ENCODE results near the gene VAMP4. TPM values are rescaled to one million over a fixed set of nuclear protein-coding genes. Genes with fewer than 3 reads are reported as not detected.
"Not testable (repeated sequence)": the region's sequence is repeated elsewhere in the genome, so short reads cannot be mapped to it uniquely, and the experiment has no call there.

VAMP4 gene
- polyA plus RNA-seq, 3 donors, result 13.7 to 17.7 (median 16.5) TPM

DNA sequence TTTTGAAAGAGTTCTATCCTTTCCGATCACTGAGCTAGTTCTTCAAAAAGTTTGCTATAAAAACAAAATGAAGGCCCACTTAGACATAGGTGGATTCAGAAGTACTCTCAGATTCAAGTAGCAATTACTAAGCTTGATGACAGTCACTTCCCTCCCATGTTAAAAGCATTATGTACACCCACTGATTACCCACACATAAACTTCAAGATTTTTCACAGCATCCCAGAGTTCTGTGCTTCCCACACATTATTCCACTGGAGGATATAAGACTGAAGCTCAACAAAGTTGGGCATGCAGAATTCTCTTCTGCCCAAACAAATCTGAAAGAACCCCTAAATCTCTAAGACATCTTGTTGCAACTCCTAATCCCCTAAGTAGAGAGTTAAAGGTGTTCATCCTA, 29.5 kb downstream of the VAMP4 start:
- DNase-seq, result no peak

DNA sequence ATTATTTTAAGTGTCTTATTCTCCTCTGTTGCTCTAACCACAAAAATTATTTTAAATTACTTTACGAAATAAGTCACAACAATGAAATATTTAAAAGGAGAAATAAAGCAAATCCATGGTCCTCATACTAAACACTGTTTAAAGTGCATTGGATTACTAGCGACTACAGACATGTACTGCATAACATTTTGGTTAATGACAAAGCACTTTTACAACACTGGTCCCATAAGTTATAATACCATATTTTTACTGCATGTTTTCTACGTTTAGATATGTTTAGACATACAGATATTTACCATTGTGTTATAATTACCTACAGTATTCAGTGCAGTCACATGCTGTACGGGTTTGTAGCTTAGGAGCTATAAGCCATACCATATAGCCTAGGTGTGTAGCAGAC, 30.2 kb downstream of the VAMP4 start:
- DNase-seq, result no peak

DNA sequence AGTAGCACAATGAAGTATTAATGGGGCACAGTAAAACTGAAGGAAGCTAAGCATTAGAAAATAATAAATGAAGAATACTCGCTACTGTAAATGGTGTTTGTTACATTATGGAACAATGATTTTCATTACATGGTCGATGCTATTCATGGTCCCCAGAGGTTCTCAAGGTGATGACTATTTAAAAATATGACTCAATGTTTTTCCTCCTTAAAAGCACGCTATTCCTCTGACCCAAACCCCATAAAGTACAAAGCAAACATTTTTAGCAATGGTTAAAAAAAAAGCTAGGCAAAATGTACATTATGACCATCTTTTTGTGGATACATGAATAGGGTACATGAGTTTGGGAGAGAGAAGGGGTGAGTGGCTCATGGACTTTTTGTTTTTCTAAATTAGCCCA, 34.3 kb downstream of the VAMP4 start:
- DNase-seq, result no peak

DNA sequence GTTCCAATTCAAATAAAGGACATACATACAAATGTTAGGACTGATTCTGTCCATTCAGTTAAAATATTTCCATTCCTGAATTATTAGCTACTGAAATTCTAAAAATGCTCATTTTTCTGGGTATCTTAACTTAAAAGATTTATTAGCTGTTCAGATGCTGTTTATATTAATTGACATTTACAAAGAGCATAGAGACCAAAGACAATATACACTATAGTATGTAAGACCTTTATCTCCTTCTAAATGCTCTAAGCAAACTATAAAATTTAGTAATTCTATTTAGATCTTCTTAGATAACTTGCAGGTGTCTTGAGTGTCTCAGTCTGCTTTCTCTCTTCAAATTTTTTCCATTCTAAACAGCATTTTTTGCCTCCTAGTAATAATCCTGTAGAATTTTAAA, 39.3 kb downstream of the VAMP4 start:
- no peak for DNase-seq

DNA sequence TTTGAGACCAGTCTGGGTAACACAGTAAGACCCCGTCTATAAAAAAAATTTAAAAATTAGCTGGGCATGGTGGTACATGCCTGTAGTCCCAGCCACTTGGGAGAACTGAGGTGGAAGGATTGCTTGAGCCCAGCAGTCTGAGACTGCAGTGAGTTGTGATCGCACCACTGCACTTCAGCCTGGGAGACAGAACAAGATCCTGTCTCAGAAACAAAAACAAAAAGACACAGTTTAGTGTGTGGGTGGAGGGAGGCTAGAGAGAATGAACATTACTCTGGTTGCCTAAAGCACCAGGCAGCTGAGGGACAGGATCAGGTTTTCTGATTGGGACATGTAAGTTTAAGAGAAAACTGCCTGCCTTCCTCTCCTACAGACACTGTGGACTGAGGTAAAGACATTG, 42.3 kb downstream of the VAMP4 start:
- peak; percentile 31 for DNase-seq

DNA sequence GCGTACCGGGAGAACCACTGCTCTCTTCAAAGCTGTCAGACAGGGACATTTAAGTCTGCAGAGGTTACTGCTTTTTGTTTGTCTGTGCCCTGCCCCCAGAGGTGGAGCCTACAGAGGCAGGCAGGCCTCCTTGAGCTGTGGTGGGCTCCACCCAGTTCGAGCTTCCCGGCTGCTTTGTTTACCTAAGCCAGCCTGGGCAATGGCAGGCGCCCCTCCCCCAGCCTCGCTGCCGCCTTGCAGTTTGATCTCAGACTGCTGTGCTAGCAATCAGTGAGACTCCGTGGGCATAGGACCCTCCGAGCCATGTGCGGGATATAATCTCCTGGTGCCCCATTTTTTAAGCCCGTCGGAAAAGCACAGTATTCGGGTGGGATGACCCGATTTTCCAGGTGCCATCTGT, 46.1 kb downstream of the VAMP4 start:
- DNase-seq, result not testable (repeated sequence)

DNA sequence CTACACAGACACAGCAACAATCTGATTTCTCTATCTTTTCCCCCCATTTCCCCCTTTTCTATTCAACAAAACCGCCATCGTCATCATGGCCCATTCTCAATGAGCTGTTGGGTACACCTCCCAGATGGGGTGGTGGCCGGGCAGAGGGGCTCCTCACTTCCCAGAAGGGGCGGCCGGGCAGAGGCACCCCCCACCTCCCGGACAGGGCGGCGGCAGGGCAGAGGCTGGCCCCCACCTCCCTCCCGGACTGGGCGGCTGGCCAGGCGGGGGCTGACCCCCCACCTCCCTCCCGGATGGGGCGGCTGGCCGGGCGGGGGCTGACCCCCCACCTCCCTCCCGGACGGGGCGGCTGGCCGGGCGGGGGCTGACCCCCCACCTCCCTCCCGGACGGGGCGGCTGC, 48.3 kb downstream of the VAMP4 start:
- DNase-seq, result not testable (repeated sequence)

DNA sequence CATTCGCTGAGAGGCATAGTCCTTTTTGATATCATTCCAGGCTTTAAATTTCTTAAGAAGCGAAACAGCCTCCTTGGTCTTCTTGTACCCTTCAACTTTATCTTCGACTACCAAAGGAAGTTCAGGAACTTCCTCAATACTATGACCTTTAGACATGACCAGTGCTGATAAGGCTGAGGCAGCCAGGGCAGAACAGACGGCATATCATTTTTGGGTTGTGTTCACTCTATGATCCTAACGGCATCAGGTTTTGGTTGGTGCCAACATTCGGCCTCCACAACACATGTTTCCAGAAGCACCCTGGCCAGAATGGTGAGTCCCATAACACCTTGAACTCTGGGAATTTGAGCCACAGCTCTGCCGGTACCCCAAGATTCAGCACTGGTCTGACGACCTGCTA, 58.0 kb downstream of the VAMP4 start:
- DNase-seq, result no peak

DNA sequence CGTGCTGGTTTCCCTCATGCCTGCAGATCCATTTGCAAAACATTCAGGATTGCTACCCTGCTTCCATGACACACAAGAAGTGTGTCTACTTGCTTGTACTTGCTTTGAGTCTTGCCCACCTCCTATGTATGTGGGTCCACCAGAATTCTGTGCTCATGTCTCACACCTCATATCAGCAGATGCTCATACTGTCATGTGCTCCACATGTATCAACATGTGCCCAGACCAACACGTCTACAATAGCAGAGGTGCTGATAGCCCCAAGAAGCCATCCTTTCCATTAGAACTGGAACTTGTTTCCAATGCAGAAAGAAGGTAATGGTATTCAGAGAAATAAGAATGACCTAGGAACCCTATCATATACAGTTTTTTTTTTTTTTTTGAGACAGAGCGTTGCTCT, 61.5 kb downstream of the VAMP4 start:
- DNase-seq, result no peak

DNA sequence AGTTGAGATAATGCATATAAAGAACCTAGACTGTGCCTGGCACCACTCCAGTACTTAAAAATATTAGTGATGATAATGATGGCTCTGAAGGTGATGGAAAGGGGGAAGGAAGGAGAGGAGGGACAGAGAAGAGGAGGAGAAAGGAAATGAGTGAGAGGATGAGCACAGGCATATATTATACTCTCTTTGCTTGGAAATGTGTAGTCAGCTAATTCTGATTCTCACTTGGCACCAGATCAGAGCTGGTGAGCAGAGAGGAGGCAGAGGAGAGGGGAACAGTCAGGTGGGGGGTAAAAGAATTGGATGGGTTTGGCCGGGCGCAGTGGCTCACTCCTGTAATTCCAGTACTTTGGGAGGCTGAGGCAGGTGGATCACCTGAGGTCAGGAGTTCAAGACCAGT, 65.0 kb downstream of the VAMP4 start:
- DNase-seq, result no peak

DNA sequence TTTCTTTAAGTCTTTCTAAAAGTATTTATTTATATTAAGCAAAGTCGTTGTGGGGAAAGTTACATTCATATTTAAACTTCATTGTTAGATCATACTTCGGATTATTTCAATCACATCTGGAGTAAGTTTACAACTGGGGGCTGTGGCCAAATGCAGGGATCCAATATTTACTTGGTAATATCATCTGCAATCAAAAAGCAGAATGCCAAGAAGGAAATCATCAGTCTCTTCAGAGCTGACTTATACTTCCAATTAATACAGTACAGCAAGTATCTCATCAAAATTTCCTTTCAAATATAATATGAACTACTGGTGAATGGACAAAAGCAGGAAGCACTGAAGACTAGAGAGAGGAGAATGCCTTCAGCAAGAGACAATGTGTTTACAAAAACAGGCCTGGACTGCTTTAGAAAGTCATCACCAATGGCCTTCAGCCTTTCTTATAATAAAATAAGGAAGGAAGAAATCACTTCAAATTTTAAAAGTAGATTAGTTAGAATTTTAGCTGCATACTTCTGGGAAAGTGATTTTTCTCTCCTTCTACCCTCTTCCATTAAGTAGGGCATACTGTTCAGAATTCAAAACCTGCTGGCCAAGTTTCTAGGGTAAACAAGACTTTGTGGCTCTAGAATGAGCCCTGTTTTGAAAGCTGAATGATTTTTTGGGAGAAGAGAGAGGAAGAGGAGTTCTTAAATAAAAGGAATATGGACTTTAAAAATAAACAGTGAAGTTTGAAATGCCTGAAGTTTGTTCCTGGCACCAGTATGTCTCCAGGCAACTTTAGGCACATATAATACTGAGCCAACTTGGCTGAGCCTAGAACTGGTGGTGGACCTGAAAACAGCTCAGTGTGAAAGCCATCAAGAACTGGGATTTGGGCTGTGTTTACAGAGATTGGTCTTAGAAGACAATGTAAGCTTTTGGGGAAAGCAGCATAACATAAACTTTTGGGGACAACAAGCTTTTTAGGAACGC, 67.1 kb downstream of the VAMP4 start:
- DNase-seq, result no peak

DNA sequence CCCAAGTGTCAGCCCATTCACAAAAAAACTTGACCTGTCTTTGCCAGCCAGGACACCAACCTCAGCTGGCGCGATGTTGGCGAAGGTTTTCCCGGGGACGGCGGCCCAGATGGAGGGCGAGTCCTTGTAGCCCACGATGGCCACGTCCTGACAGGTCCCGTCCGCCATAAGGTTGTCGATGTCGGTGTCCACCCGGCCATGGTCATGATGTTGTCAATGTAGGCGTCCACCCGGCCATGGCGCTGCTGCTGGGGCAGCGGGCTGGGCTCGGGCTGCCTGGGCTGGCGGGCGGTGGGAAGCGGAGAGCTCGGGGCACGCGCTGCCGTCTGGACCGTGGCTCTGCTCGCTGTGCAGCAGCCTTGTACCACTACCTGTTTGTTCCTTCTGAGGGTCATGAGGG, 71.1 kb downstream of the VAMP4 start:
- no peak for DNase-seq

DNA sequence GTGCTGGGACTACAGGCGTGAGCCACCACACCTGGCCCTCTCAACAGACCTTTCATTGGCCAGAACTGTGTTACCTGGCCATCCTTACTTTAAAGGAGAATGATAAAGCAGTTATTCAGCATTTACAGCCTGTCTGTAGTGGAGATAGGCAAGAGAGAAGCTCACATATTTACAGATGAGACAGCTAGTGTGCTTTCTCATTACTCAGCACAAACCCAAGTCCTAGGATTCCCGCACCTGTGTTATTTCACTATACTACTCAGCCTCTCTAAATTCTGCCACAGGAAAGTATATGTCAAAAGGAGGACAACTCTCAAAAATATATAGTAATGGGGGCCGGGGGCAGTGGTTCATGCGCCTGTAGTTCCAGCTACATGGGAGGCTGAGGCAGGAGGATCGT, 73.5 kb downstream of the VAMP4 start:
- DNase-seq, result no peak

DNA sequence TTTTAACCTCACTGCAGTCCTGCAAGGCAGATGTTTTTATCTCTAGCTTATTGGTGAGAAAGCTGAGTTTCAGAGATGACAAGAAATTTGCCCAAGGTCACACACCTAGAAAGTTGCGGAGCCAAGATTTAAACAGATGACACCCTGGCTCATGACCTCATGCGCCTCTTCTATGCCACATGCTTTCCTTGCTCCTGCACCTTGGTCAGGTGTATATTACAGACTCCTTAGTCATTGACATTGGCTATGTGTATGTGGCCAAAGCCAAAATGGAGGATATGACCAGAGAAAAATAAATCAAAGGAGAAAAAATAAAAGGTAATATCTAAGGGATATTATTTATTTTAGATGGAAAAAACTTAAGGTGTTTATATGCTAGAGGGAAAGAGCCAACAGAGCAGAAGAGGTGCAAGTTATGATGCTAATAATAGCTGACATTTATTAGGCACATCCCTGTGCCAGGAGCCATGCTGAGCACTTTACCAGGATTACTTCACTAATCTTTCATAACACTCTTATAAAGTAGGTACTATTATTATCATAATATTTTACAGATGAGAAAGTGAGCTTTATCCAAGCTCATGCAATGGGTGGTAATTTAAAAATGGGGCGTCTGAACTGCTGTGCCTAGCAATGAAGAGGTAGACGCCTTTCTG, 75.6 kb downstream of the VAMP4 start:
- DNase-seq, result no peak

DNA sequence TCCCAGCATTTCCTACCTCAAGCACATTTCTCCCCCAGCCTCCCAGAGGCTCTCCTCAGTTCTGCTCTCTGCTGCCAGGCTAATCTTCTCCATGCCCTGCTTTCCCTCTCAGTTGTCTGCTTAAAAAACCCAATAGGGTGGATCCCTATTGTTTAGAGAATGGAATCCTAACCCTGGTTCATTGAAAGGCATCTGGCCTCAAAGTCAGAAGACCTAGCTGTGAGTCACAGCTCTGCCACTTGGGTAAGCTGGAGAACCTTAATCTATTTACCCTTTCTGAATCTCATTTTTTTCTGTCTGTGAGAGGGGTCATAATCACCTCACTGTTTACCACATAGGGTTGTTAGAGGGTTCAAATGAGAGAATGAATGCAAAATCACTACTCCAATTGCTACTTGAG, 76.9 kb downstream of the VAMP4 start:
- no peak for DNase-seq

DNA sequence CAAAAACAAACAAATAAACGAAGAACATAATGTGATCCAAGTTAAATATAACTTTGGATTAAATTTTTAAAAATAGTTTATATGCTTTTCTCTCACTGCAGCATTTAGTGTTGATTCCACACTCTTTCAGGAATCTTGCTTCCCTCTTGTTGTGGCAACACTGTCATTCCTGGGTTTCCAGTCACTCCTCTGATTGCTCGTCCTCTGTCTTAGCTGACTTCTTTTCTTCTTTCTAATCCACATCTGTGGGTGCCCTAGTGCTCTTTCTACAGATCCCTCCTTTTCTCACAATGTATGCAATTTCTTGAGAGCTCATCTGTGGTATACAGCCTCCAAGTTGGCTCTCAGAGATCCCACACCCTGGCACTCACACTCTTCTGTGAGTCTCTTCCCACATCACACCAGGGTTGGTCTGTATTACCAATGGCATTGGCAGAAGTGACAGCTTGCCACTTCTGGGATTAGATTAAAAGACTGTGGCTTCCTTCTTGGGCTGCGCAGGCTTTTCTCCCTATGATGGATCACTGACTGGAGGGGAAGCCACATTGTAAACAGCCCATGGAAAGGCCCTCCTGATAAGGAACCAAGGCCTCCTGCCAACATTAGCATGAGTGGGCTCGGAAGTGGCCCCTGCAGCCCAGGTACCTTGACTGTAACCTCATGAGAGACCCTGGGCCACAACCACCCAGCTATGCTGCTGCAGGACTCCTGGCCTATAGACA, 77.8 kb downstream of the VAMP4 start:
- no peak for DNase-seq

DNA sequence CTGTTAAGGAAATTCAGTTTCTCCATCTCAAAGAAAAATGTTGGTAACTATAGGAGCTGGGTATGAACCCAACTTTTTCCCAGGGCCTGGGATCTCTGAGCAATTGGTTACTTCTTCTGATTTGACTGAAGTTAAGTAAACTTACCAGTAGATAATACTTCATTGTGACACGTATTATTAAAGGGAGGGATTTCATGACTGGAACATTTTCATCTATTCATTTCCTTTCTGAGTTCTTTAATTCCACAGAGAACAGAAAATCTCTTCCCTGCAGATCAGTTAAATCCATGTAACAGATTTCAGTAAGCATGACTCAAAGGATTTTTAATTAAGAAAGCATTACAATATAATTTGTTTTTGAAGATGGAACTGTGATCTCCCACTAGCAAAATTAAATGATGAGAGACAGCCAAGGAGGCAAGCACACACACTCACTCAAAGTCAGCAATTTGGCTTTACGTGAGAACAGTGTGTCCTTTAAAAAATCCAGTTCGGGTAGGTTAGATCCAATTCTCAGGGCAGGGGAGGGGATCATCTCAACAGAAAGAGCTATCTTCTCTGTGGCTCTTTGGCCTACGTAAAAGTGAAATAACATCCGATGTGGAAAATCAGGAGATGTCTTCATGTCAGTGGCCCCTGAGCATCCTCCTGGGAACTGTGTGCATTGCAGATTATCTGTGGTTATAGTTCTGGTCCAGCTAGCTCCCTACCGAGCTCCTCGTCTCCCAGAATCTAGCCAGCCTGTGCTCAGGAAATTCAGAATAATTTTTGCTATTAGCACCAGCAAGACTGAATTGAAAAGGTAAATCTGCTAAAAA, 78.6 kb downstream of the VAMP4 start:
- DNase-seq, result no peak

DNA sequence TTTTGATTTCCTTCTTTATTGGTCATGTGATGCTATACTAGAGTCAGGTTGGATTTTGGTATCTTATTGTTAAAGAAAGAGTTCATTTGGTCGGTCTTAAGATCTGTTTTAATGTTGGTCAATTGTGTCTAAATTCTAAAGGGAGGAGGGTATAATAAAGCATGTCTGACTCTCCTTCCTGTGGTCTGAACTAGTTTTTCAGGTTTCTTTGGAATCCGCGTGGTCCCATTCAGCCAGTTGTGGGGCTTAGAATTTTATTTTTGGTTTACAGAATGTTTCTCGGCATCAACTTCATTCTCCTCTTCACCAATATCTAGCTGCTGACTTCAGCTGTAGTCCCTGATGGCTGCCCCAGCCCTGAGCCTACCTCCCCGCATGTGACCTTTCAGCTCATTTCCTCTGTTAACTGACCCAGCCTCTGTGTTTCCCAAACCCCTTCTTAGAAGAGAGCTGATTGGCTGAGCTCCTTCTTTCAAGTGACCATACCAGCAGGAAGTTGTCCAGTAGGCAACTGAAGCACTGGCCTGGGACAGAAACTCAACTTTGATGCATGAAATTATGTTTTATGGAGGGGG, 80.7 kb downstream of the VAMP4 start:
- DNase-seq, result no peak

DNA sequence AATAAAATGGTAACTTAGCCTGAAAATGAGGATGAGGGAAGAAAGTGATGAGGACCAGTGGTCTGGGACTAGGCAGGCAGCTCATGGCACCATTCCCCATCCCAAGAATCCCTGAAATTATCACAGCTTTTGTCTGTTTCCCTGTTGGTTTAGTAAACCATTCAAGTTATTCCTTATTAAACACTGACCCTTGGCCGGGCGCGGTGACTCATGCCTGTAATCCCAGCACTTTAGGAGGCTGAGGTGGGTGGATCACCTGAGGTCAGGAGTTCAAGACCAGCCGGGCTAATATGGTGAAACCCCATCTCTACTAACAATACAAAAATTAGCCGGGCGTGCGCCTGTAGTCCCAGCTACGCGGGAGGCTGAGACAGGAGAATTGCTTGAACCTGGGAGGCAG, 85.7 kb downstream of the VAMP4 start:
- DNase-seq, result not testable (repeated sequence)

DNA sequence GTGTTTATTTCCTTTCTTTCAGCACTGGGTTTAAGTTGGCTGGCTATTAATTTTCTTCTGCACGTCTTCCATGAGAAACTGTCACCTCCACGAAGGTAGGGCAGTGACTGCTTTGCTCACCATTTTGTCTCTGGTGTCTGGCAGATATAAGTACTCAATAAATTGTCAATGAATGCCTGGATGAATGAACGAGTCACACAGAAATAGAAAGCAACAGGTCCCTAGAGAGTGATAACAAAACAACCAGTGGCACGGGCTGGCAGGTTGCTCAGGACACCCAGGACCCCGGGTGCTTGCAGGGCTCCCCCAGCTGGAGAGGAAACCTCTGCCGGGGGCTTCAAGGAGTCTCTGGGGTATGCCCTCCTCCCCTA, 86.1 kb downstream of the VAMP4 start:
- DNase-seq, result no peak

DNA sequence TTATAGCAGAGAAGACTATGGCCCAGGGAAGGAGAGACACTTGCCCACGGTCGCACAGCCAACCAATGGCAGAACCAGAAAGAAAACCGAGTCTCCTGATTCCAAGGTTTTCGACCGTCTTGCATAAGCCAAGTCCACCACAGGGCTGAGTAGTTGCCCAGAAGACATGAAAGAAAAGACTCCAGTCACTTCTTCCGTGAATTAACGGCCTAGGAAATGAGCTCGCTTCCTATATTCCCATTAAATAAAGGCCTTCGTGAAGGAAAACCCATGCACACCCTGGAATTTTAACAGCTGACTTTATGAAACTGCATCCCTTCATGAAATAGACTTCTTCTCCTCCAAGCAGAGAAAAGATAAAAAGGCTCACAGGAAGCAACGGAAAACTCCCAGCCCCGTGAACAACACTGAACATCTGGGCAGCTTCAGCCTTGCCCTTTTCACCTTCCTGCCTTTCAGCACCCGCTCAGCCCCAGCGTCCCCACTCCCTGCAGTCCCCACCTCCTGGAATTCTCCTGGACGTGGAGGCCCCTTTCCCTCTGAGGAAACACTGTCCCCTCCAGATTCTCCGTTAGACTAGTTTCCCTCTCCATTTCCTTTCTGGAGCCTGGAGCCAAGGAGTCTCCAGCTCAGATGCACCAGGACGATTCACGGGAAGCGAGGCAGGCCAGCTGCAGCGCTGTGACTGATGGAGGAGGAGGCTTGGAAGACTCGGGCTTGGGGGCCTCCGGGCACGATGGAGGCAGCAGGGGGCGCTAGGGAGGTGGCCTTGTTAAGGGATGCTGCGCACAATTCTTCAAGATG, 86.7 kb downstream of the VAMP4 start:
- DNase-seq, result peak; percentile 57
